HepG2 (cell line): ENCODE results near the gene SOWAHA. TPM values are rescaled to one million over a fixed set of nuclear protein-coding genes. Genes with fewer than 3 reads are reported as not detected.
A peak's percentile ranks its signal among the peaks of the same experiment; 100 is the strongest.

Source experiments
- ATAC-seq: fragments of 200-7000 bp; cut with Tn5 transposase; 3 replicates; pipeline ENCODE4 v1.9.1; 2020; ENCODE audit warnings: mild to moderate bottlenecking, moderate library complexity
- BruUV-seq: library from RNA; stranded (reverse); fragments of 400-500 nt; replicated peaks from 2 replicates; lab custom pipeline; 2021; lab: Mats Ljungman, UMichigan
- CTCF ChIA-PET: fragments of 300-600 bp; formaldehyde crosslinking; extraction: SDS; loops from one replicate; lab custom pipeline; 2021; ENCODE audit warnings: low total read pairs, inconsistent platforms, low intra/inter-chr PET ratio; lab: Yijun Ruan, JAX
- POLR2A ChIA-PET: fragments of 350-600 bp; sonication (Branson Sonifier 250); formaldehyde crosslinking; loops from one replicate; lab custom pipeline; 2020; ENCODE audit warnings: antibody characterized with exemption, inconsistent platforms; lab: Yijun Ruan, JAX
- DNase-seq: peaks from one replicate; pipeline ENCODE4 v3.0.0-alpha.2; 2015; ENCODE audit warnings: low spot score
- FAIRE-seq: peaks from 3 replicates; lab custom pipeline; 2011; peaks lifted over from hg19 to GRCh38; lab: Jason Lieb, UNC
- H2AFZ ChIP-seq: one replicate; pipeline ENCODE4 v1.6.1; 2011; ENCODE audit warnings: low read length, inconsistent platforms
- H3K27ac ChIP-seq: fragments of 300-600 bp; 3 replicates; pipeline ENCODE4 v1.8.0; 2011; ENCODE audit warnings: mixed run types, mild to moderate bottlenecking, mixed read lengths, low read length, inconsistent platforms; ENCODE audit not compliant: insufficient read depth; ENCODE audit errors: extremely low read length
- H3K27me3 ChIP-seq, 2 experiments: fragments of 200-600 bp in 1 of 2; 2 replicates in 1 of 2; 3 replicates in 1 of 2; pipeline versions ENCODE4 v1.6.0 to v1.8.0; 2011; ENCODE audit warnings: low read length in 2 of 2, mild to moderate bottlenecking in 2 of 2, moderate library complexity in 2 of 2, inconsistent platforms in 1 of 2; ENCODE audit not compliant: insufficient read depth in 2 of 2, control insufficient read depth in 1 of 2
- H3K36me3 ChIP-seq, 2 experiments: fragments of 200-600 bp in 1 of 2; replicated peaks in 1 of 2; 2 replicates in 1 of 2; 3 replicates in 1 of 2; pipeline versions ENCODE4 v1.5.1 to v1.8.0; 2011; ENCODE audit warnings: low read length in 2 of 2, inconsistent platforms in 1 of 2; ENCODE audit not compliant: insufficient read depth in 2 of 2, control insufficient read depth in 1 of 2
- H3K4me1 ChIP-seq: 2 replicates; pipeline ENCODE4 v1.5.1; 2012; ENCODE audit warnings: low read length, inconsistent platforms; ENCODE audit not compliant: insufficient read depth
- H3K4me2 ChIP-seq: 2 replicates; pipeline ENCODE4 v1.6.0; 2011; ENCODE audit warnings: low read depth, low read length, inconsistent platforms
- H3K4me3 ChIP-seq, 3 experiments: fragments of 200-600 bp in 1 of 3; sonication (generic), shearing (Covaris generic) in 1 of 3; replicated peaks in 1 of 3; 2 replicates each; pipeline ENCODE4 v1.5.1; 2011 to 2016; ENCODE audit warnings: low read length in 3 of 3, inconsistent platforms in 2 of 3, low read depth in 2 of 3, mild to moderate bottlenecking in 2 of 3, control low read depth in 1 of 3, mixed read lengths in 1 of 3; ENCODE audit not compliant: insufficient read depth in 1 of 3
- H3K79me2 ChIP-seq: one replicate; pipeline ENCODE4 v1.6.1; 2011; ENCODE audit warnings: low read length, inconsistent platforms; ENCODE audit not compliant: insufficient read depth
- H3K9ac ChIP-seq: 2 replicates; pipeline ENCODE4 v1.6.0; 2011; ENCODE audit warnings: mild to moderate bottlenecking, low read depth, low read length, inconsistent platforms; ENCODE audit not compliant: insufficient read depth
- H3K9me3 ChIP-seq: 2 replicates; pipeline ENCODE4 v1.5.1; 2012; ENCODE audit warnings: mild to moderate bottlenecking, low read length
- H4K20me1 ChIP-seq: 2 replicates; pipeline ENCODE4 v1.6.0; 2011; ENCODE audit warnings: inconsistent platforms, mild to moderate bottlenecking, low read length, moderate library complexity; ENCODE audit not compliant: insufficient read depth
- BRD4 ChIP-seq: sonication (generic); formaldehyde crosslinking; IDR thresholded peaks from 2 replicates; pipeline ENCODE4 v1.4.0; 2020; ENCODE audit warnings: missing genetic modification reagents
- CC2D1A ChIP-seq: sonication (generic); formaldehyde crosslinking; IDR thresholded peaks from 2 replicates; pipeline ENCODE4 v1.8.1; 2023; ENCODE audit warnings: mild to moderate bottlenecking, missing genetic modification reagents
- DZIP1 ChIP-seq: sonication (generic); formaldehyde crosslinking; IDR thresholded peaks from 2 replicates; pipeline ENCODE4 v1.5.0; 2020; ENCODE audit warnings: mild to moderate bottlenecking, missing genetic modification reagents
- MXI1 ChIP-seq: IDR thresholded peaks from 3 replicates; pipeline ENCODE4 v1.6.1; 2012; ENCODE audit warnings: low read depth, low read length, inconsistent platforms, borderline replicate concordance
- POLR2AphosphoS5 ChIP-seq: IDR thresholded peaks from 2 replicates; pipeline ENCODE4 v1.6.1; 2012; ENCODE audit warnings: low read depth, low read length
- SP5 ChIP-seq: IDR thresholded peaks from 2 replicates; pipeline ENCODE4 v1.6.1; 2016; ENCODE audit warnings: low read depth, borderline replicate concordance
- ZFP36L1 ChIP-seq: sonication (generic); formaldehyde crosslinking; IDR thresholded peaks from 2 replicates; pipeline ENCODE4 v1.8.0; 2022; ENCODE audit warnings: mild to moderate bottlenecking, missing genetic modification reagents, moderate library complexity
- ZNF276 ChIP-seq: sonication (generic); formaldehyde crosslinking; IDR thresholded peaks from 2 replicates; pipeline ENCODE4 v1.4.0; 2020; ENCODE audit warnings: mild to moderate bottlenecking, low read depth, missing genetic modification reagents
- WGBS: methylation state at CpG from one replicate; pipeline ENCODE4 v1.1.6; 2017; ENCODE audit warnings: low lambda C conversion rate; 5-methylcytosine and 5-hydroxymethylcytosine counted together
- in situ Hi-C: cut with HindIII; loops from 2 replicates; pipeline ENCODE4 v1.10.0; 2017; ENCODE audit warnings: low pct_unique_long_range_greater_than_20kb; ENCODE audit not compliant: extremely low pct_ligation_motif_present
- intact Hi-C: fragments of 100-400 bp; cut with micrococcal nuclease; formaldehyde crosslinking; loops from one replicate; pipeline ENCODE4 v1.10.0; 2022; ENCODE audit not compliant: unreplicated experiment
- polyA plus RNA-seq, 8 experiments: library from polyadenylated mRNA; depleted of rRNA in 3 of 8; stranded (reverse) in 7 of 8; unstranded in 1 of 8; fragments of >200 nt; fragmentation: Illumina TruSeq in 4 of 8; extraction: Trizol in 4 of 8; gene quantifications; 2 replicates each; pipeline versions ENCODE4 v1.2.1 to v1.2.3, GENCODE V29; 2011 to 2016; ENCODE audit warnings: low read depth in 4 of 8, missing spikeins in 1 of 8, mixed read lengths in 1 of 8; ENCODE audit not compliant: insufficient read depth in 1 of 8
- total RNA-seq, 5 experiments: library from RNA; depleted of rRNA; stranded (reverse); fragments of >200 nt; fragmentation: Illumina TruSeq; extraction: Trizol; gene quantifications; 2 replicates each; pipeline ENCODE4 v1.2.3, GENCODE V29; 2016; ENCODE audit warnings: low read depth in 1 of 5

The SOWAHA gene
- total and polyA plus RNA-seq, 2 of the 13 experiments (the other 11 are each of a cell fraction or from before 2014, with no cell fraction given) = 0.95 to 1.9 TPM

- TSS peak; percentile 43 for BruUV-seq
- ATAC-seq (no peak), DNase-seq (no peak), FAIRE-seq (no peak)
- no peak overlapping the region for H3K4me3 ChIP-seq
- 94% methylated on average over 3 of the region's 4 CpGs for WGBS
- no peaks in the 10 kb centered on the region for H3K27me3 ChIP-seq
- no peaks in the 10 kb centered on the region for H4K20me1 ChIP-seq
- H3K9ac ChIP-seq = no peak overlapping the region; the same call in 1 of the 2 replicates
- POLR2A ChIA-PET = interaction anchor here (2.1 to 6.6 kb wide), 7 partner anchors 7 to 223 kb away, joined by 5 to 91 read pairs (median 36); partner anchors contain the start of genes GDF9, HSPA4, LEAP2 and UQCRQ
- H3K9me3 ChIP-seq = no peaks in the 10 kb centered on the region
- H3K36me3 ChIP-seq = peaks cover 5 to 30% of the 10 kb centered on the region in 2 experiments; a peak in 4 of 5 replicates
- peak overlapping the region; percentile 93 for H3K4me2 ChIP-seq
- H3K4me1 ChIP-seq = peaks cover 45% of the 10 kb centered on the region
- TF ChIP-seq POLR2AphosphoS5 = peak; percentile 7; the same call in 1 of the 2 replicates
- no peak for TF ChIP-seq SP5
- CTCF ChIA-PET = interaction anchor here (3.1 kb wide), 1 partner anchor 55 kb away, joined by 39 read pairs; no protein-coding TSS in a partner anchor
- no peak overlapping the region for H2AFZ ChIP-seq
- no peak overlapping the region for H3K27ac ChIP-seq
- peaks cover 37% of the 10 kb centered on the region for H3K79me2 ChIP-seq
- in situ Hi-C loops (no loop called here), intact Hi-C loops (no loop called here)
These were observed 15.0 kb downstream of the SOWAHA start for GRCh38 chr5:132827943-132828673.

GRCh38 chr5:132828846-132829494 is 15.9 kb downstream of the SOWAHA start:
- Histone ChIP-seq H4K20me1 (no peaks in the 10 kb centered on the region), H3K27me3 (no peaks in the 10 kb centered on the region), H3K27ac (peak overlapping the region; percentile 90), H2AFZ (no peak overlapping the region), H3K4me1 (peaks cover 51% of the 10 kb centered on the region), H3K4me3 (peak overlapping the region; percentile 79 to 94 (median 93)), H3K79me2 (peaks cover 37% of the 10 kb centered on the region), H3K9ac (peak overlapping the region; percentile 96), H3K9me3 (no peaks in the 10 kb centered on the region), H3K36me3 (peaks cover 4 to 24% of the 10 kb centered on the region in 2 experiments; a peak in 4 of 5 replicates), H3K4me2 (peak overlapping the region; percentile 93)
- intact Hi-C loops (no loop called here), in situ Hi-C loops (no loop called here)
- BruUV-seq = no TSS peak
- DNase-seq (no peak), FAIRE-seq (no peak), ATAC-seq (no peak)
- ChIA-PET CTCF (interaction anchor here (1.4 to 3.1 kb wide), 2 partner anchors 37 to 54 kb away, joined by 9 to 39 read pairs; partner anchors contain the start of genes GDF9 and UQCRQ), POLR2A (interaction anchor here (1.0 to 6.6 kb wide), 8 partner anchors 8 to 222 kb away, joined by 3 to 91 read pairs (median 31); partner anchors contain the start of genes GDF9, HSPA4, LEAP2 and UQCRQ)
- WGBS = 71% methylated on average over 4 of the region's 4 CpGs
- TF ChIP-seq ZNF276 (CRISPR knock-in tag) (no peak), BRD4 (CRISPR knock-in tag) (no peak), CC2D1A (CRISPR knock-in tag) (no peak), DZIP1 (CRISPR knock-in tag) (0 out of 2 replicates have a peak, but pooled peaks have one; percentile 16), ZFP36L1 (0 out of 2 replicates have a peak, but pooled peaks have one; percentile 11), MXI1 (peak; percentile 20; the same call in 1 of the 3 replicates)
